Gastrocnemius medialis (tissue), 4 donors: ENCODE results near the gene ABHD15.

ENCODE experiments used
- POLR2A ChIP-seq, 2 donors: fragments of 450-650 bp; IDR thresholded peaks; one replicate each; pipeline ENCODE4 v1.6.1; 2017; ENCODE audit warnings: antibody characterized with exemption in 2 of 2, mild to moderate bottlenecking in 2 of 2, moderate library complexity in 2 of 2
- TF ChIP-seq, protein P1 (sequence below), 5 experiments: fragments of 450-650 bp in 3 of 5; fragments of 200-600 bp in 2 of 5; sonication (generic) in 2 of 5; IDR thresholded peaks in 4 of 5; conservative IDR thresholded peaks in 1 of 5; 1 replicate in 4 of 5; 2 replicates in 1 of 5; pipeline ENCODE4 v1.5.1; 2016 to 2019; ENCODE audit warnings: antibody characterized with exemption in 5 of 5, mild to moderate bottlenecking in 3 of 5, moderate library complexity in 3 of 5

DNA sequence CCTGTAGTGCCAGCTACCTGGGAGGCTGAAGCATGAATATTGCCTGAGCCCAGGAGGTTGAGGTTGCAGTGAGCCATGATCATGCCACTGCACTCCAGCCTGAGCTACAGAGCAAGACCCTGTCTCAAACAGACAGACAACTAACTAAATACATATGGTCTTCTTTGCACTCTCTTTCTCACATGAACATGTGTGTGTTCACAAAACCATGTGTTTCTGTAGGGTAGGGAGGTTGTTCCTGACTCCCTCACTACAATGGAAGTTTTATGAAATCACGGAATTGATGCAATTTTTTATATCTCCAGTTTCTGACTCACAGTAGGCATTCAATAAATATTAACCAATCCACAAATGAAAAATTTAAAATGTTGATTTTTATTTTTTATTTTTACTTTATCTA is 48.5 kb downstream of the ABHD15 start:
- TF ChIP-seq, protein P1, sequence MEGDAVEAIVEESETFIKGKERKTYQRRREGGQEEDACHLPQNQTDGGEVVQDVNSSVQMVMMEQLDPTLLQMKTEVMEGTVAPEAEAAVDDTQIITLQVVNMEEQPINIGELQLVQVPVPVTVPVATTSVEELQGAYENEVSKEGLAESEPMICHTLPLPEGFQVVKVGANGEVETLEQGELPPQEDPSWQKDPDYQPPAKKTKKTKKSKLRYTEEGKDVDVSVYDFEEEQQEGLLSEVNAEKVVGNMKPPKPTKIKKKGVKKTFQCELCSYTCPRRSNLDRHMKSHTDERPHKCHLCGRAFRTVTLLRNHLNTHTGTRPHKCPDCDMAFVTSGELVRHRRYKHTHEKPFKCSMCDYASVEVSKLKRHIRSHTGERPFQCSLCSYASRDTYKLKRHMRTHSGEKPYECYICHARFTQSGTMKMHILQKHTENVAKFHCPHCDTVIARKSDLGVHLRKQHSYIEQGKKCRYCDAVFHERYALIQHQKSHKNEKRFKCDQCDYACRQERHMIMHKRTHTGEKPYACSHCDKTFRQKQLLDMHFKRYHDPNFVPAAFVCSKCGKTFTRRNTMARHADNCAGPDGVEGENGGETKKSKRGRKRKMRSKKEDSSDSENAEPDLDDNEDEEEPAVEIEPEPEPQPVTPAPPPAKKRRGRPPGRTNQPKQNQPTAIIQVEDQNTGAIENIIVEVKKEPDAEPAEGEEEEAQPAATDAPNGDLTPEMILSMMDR (IDR thresholded peaks at IDR 0.05 in 4 of 5, conservative IDR thresholded peaks at IDR 0.05 in 1 of 5) = no peak
- no peak for TF ChIP-seq POLR2A (IDR thresholded peaks at IDR 0.05)
